Suppressor macrophage (primary cell): ENCODE results near the gene BATF2.

Experiments
- DNase-seq, 4 experiments: peaks; one replicate each; pipeline ENCODE4 v3.0.0-alpha.2; 2020 to 2022

BATF2 gene

GRCh38 chr11:64963072-64963631, 33.6 kb downstream of the BATF2 start:
- no peak for DNase-seq

GRCh38 chr11:64960719-64961118, 36.1 kb downstream of the BATF2 start:
- DNase-seq, result no peak

- no peak for DNase-seq
Measured at GRCh38 chr11:64959498-64959897, 37.3 kb downstream of the BATF2 start.

GRCh38 chr11:64954201-64954600, 42.6 kb downstream of the BATF2 start:
- no peak for DNase-seq

GRCh38 chr11:64951529-64951928, 45.2 kb downstream of the BATF2 start:
- DNase-seq, result no peak

- peak; percentile 17 to 59 (median 52) for DNase-seq
Measured at GRCh38 chr11:64947208-64947814, 49.5 kb downstream of the BATF2 start.
